Brain pericyte (primary cell): Measurements from ENCODE around the gene SRGAP2C.
"Not testable (repeated sequence)": the region's sequence is repeated elsewhere in the genome, so short reads cannot be mapped to it uniquely, and the experiment has no call there.

Experiments
- DNase-seq: peaks from one replicate; pipeline ENCODE4 v3.0.0-alpha.2; 2012; ENCODE audit warnings: low read depth, low spot score

SRGAP2C gene

GRCh38 chr1:121332599-121333562 lies 148.1 kb downstream of the SRGAP2C start:
- DNase-seq: not testable (repeated sequence)

DNA sequence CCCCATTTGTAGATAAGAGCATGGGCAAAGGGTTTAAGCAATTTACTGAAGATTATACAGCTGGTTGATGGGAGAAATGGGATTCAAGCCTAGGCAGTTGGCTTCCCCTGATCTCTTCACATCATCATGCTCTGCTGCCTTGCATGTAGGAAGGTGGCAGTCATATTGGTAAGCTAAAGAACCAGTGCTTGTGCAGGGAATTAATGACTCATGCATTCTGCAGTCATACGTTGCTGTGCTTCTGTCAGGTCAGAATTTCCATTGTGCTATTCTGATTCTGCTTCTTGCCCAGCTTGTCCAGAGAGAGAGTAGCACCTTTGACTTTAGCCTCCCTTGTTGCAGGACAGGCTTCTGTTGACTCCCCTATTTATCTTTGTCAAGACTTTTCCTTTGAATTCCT lies 153.2 kb downstream of the SRGAP2C start:
- not testable (repeated sequence) for DNase-seq

DNA sequence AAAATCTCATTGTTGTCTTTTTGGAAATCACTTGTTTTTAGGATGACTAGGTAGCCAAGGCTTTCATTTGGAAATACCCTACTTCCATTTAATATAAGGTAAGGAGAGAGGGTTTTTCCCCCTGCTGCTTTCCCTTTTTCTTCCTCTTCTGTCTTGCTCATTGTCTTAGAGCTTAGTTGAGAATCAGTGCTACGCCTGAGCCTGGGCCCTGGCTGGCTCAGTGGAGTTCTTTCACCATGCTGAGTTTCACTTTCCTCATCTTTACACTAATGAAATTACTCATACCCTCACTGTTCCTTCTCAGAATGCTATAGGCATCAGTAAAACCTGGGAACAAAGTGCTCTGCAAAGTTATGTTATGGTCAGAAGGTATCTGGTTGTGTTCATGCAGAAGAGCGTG lies 154.8 kb downstream of the SRGAP2C start:
- DNase-seq: not testable (repeated sequence)

GRCh38 chr1:121343311-121343906 lies 158.6 kb downstream of the SRGAP2C start:
- not testable (repeated sequence) for DNase-seq

DNA sequence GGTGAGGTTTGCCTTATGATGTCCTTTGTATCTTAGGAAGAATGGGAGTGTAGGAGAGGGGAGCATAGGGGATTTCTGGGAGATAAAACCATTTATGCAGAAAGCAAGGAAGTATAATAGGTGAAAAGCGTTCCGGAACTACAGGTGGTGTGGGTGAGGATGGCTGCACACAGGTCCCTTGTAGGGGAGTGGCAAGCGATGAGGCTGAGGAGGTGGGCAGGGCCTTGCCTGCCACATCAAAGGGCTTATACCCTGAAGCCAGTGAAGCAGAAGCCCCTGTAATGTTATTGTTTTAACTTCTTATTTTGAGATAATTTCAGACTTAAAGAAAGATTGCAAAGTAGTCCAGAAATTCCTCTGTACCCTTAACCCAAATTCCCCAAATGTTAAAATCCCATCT lies 159.6 kb downstream of the SRGAP2C start:
- not testable (repeated sequence) for DNase-seq

DNA sequence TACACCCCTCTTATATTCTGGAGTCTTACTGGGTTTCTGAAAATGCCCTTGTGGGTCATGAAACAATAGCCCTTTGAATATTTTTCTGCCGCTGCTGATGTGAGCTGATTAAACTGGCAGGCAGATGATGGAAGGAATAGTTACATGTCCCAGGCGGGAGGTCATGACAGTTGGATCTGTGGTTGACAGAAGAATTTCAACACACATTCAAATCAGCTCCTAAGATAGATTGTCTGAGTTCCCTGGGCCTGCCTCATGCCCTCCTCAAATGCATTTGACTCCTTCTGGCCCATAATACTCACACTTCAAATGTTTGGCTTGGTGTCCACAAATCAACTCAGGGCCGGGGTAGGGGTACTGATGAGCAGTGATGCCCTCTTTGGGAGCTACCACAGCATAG lies 161.9 kb downstream of the SRGAP2C start:
- DNase-seq: not testable (repeated sequence)

GRCh38 chr1:121347476-121347875 lies 162.7 kb downstream of the SRGAP2C start:
- not testable (repeated sequence) for DNase-seq

GRCh38 chr1:121348115-121348514 lies 163.3 kb downstream of the SRGAP2C start:
- DNase-seq: not testable (repeated sequence)

GRCh38 chr1:121349332-121349967 lies 164.7 kb downstream of the SRGAP2C start:
- DNase-seq: not testable (repeated sequence)

DNA sequence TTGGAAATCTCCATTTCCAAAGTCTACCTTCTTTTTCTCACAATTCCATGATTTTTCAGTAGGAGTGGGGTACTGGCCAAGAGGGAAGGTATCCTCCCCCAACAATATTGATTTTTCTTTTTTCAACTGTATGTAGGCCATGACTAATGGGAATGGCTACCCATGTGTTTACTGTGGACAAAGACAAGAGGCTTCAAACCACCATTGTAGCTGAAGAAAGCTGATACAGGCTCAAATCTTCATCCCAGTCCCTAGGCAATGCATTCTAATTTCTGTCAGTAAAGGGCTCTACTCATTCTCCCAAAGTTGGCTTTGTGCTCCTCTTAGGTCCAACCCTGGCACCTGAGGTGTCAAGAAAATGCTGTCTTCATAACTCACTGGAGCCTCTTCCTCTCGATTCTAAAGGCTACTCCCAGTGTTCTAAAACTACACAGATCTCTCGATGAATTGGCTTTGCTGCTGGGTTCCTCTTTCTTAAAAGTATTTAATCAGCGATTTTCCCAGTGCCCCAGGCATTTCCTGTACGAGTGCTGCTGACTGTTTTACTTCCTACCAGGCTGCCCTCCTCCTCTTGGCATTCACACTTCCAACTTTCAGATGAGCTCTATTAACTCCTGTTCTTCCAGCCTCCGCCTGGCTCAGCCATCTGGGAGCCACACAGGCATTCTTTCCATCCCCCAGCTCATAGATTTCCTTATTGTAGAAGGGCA lies 171.1 kb downstream of the SRGAP2C start:
- not testable (repeated sequence) for DNase-seq

DNA sequence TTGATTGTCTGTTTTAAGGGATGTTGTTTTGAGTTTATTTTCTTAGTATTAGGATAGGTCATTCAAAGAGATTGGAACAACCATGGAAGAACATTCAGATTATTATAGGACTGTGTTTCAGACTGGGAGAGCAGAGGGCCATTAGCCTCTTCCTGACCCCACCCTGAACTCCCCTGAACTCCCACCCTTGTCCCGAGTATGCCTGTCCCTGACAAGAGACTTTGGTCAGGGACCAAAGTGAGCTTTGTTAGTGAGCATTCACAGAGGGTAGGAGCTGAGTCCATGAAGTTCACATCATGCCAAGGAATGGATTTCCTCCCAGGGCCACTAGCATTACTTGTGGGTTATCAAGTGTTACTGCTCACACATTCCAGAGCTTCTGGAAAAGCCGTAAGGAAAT lies 172.0 kb downstream of the SRGAP2C start:
- DNase-seq: not testable (repeated sequence)

GRCh38 chr1:121360531-121360930 lies 175.8 kb downstream of the SRGAP2C start:
- not testable (repeated sequence) for DNase-seq

DNA sequence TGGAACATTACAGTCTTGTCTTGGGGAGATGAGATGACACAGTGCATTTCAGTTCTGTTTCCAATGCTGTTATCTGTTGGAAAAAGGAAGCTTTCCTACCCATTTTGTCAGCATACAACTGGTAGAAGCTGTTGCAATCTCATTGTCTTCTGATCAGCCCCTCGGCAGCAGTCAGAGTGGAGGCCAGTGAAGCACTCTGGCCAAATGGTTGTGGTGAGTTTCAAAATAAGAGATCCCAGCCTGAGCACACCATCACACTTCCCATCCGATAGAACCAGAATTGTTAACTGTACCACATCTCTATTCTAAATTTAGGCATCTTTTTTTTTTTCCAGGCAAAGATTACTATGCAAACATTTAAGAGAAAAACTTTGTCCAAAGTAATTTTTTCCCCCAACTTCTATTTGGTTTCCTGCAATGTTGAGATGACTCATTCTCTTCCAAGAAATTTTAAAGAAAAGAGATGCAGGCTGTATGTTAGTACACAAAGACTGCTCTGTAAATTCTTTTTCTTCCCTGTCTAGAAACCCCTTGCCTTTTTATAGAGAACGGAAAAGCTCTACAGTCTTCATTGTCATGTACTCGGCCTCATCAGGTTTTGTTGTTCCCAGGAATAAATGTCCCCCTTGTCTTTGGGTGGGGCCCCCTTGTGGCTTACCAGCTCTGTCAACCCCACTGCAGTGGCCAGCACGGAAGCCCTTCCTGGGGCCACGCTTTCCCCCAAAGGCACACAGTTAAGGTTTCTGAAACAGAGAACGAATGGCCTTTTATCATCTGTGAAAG lies 176.9 kb downstream of the SRGAP2C start:
- DNase-seq: not testable (repeated sequence)

DNA sequence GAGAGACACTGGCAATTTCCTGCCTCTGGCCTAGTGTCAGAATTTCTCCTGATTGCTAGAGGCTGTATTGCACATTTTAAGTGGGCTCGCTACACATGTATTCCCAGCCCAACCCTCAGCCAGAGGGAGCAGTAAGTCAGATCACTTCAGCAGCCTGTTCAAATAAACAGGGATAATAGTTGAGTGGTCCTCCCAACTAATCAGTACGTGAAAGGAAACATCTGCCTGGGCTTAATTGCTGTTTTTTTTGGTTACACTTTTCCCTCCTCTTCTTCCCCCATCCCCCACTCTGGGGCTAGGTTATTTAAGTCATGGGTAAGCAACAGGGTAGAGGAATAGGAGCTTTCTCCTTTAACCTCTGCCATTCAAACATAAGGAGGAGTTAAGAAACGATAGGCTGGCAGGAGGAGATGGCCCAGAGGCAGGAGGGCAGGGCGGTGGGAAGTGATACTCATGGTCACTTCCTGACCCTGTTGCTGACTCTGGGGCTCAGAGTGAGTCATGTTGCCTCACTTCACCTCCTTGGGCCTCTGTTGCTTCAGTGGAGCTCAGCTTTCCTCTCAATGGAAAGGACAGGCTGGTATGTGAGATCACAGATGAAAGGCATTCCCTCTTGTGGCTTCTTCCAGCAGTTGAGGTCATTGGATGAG lies 177.6 kb downstream of the SRGAP2C start:
- not testable (repeated sequence) for DNase-seq

DNA sequence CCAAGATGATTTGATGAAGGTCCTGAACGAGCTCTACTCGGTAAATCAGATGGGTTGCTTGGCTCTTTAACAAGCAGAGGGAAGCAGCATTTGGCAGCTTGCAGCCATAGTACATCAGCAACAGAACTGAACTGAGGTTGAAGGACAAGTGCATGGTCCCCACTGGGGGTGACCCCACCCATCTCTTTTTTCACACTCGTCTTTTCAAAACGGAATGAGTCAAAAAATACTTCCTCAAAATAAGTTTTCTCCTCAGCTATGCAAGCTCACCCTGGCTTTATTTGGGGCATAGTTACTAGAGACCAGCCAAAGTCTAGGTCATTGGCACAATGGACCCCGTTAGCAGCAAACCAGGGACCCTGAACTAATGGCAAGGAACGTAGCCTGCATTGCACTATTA lies 180.5 kb downstream of the SRGAP2C start:
- DNase-seq: not testable (repeated sequence)

- DNase-seq: not testable (repeated sequence)
These were observed 180.9 kb downstream of the SRGAP2C start for GRCh38 chr1:121365723-121366122.

- not testable (repeated sequence) for DNase-seq
These were observed 181.4 kb downstream of the SRGAP2C start for GRCh38 chr1:121366171-121366570.

GRCh38 chr1:121368910-121369309 lies 184.1 kb downstream of the SRGAP2C start:
- not testable (repeated sequence) for DNase-seq

DNA sequence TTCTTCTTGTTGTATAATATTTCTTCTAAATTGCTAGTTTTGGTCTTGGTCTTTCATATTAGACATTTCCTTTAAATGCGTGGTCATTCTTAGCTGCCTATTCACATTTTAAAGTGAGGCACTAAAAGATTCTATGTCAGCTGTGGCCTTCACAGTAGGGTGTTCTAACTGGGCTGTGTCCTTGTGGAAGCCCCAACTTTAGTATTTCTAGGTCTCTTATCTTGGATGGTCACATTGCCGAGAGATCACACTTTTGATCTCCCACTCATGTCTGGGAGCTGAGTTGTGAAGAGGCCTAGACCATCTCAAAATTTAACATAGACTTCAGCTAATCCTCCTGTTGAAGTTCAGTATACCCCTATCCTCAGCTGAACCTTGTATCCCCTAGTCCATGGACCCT lies 185.2 kb downstream of the SRGAP2C start:
- DNase-seq: not testable (repeated sequence)

- DNase-seq: not testable (repeated sequence)
These were observed 190.1 kb downstream of the SRGAP2C start for GRCh38 chr1:121374851-121375367.
